B cell (primary cell): ENCODE measurements around the gene SFT2D1. TPM values are rescaled to one million over a fixed set of nuclear protein-coding genes. Genes with fewer than 3 reads are reported as not detected.
A peak's percentile ranks its signal among the peaks of the same experiment; 100 is the strongest.

Experiments
- ATAC-seq: fragments of 200-7000 bp; cut with Tn5 transposase; one replicate; pipeline ENCODE4 v1.10.0; 2021; ENCODE audit warnings: low read depth, mild to moderate bottlenecking, moderate number of reproducible peaks, moderate library complexity
- CTCF ChIA-PET: fragments of 350-600 bp; sonication (Branson Sonifier 250); formaldehyde crosslinking; loops from one replicate; lab custom pipeline; 2021; ENCODE audit warnings: antibody characterized with exemption, inconsistent platforms; lab: Charles Lee
- POLR2A ChIA-PET: fragments of 350-600 bp; sonication (Branson Sonifier 250); formaldehyde crosslinking; loops from one replicate; lab custom pipeline; 2021; ENCODE audit warnings: antibody characterized with exemption; lab: Charles Lee
- DNase-seq: peaks from one replicate; pipeline ENCODE4 v3.0.0; 2013
- H2AFZ ChIP-seq: 2 replicates; pipeline ENCODE4 v1.6.1; 2012; ENCODE audit warnings: mild to moderate bottlenecking, low read depth, low read length; ENCODE audit not compliant: insufficient read depth, poor library complexity, severe bottlenecking
- H3K27ac ChIP-seq, 2 donors: 1 replicate in 1 of 2; 2 replicates in 1 of 2; pipeline ENCODE4 v1.5.1; 2012 to 2013; ENCODE audit warnings: low read length in 2 of 2, mild to moderate bottlenecking in 2 of 2, moderate library complexity in 1 of 2
- H3K27me3 ChIP-seq, 4 experiments: fragments of 200-600 bp in 1 of 4; sonication (generic) in 1 of 4; replicated peaks in 1 of 4; 1 replicate in 2 of 4; 2 replicates in 2 of 4; pipeline versions ENCODE4 v1.6.1 to v1.7.0; 2013 to 2016; ENCODE audit warnings: low read length in 3 of 4, mild to moderate bottlenecking in 2 of 4, mixed read lengths in 1 of 4, moderate library complexity in 1 of 4; ENCODE audit not compliant: insufficient read depth in 4 of 4, control insufficient read depth in 3 of 4; ENCODE audit errors: control extremely low read depth in 1 of 4
- H3K36me3 ChIP-seq, 2 experiments: replicated peaks in 1 of 2; 1 replicate in 1 of 2; 2 replicates in 1 of 2; pipeline versions ENCODE4 v1.6.1 to v1.7.1; 2013; ENCODE audit warnings: low read length in 1 of 2; ENCODE audit not compliant: insufficient read depth in 2 of 2, control insufficient read depth in 1 of 2; ENCODE audit errors: control extremely low read depth in 1 of 2, extremely low read depth in 1 of 2
- H3K4me1 ChIP-seq, 2 donors: fragments of 200-600 bp in 1 of 2; sonication (generic) in 1 of 2; 1 replicate in 1 of 2; 2 replicates in 1 of 2; pipeline versions ENCODE4 v1.5.1 to v1.6.1; 2013 to 2017; ENCODE audit warnings: low read length in 2 of 2; ENCODE audit not compliant: control insufficient read depth in 2 of 2, insufficient read depth in 2 of 2
- H3K4me2 ChIP-seq: replicated peaks from 2 replicates; pipeline ENCODE3; 2012; ENCODE audit warnings: mild to moderate bottlenecking, low read depth, low read length; ENCODE audit not compliant: poor library complexity, severe bottlenecking
- H3K4me3 ChIP-seq, 5 experiments: fragments of 200-600 bp in 1 of 5; sonication (generic) in 1 of 5; 1 replicate in 3 of 5; 2 replicates in 2 of 5; pipeline versions ENCODE4 v1.5.1 to v1.7.0; 2011 to 2016; ENCODE audit warnings: low read length in 4 of 5, mild to moderate bottlenecking in 4 of 5, low read depth in 2 of 5, control low read depth in 1 of 5, moderate library complexity in 1 of 5; ENCODE audit not compliant: insufficient read depth in 1 of 5; ENCODE audit errors: control extremely low read depth in 1 of 5, extremely low read depth in 1 of 5
- H3K79me2 ChIP-seq: fragments of 200-600 bp; sonication (generic); one replicate; pipeline ENCODE4 v1.6.0; 2016; ENCODE audit warnings: low read length; ENCODE audit not compliant: control insufficient read depth, insufficient read depth
- H3K9ac ChIP-seq: fragments of 200-600 bp; sonication (generic); 2 replicates; pipeline ENCODE4 v1.6.1; 2017; ENCODE audit warnings: mild to moderate bottlenecking, low read length, moderate library complexity
- H3K9me3 ChIP-seq, 3 donors: one replicate each; pipeline versions ENCODE4 v1.6.1 to v1.7.1; 2013; ENCODE audit warnings: low read length in 2 of 3; ENCODE audit not compliant: control insufficient read depth in 2 of 3, insufficient read depth in 1 of 3; ENCODE audit errors: control extremely low read depth in 1 of 3
- H4K20me1 ChIP-seq: 2 replicates; pipeline ENCODE4 v1.6.0; 2012; ENCODE audit warnings: mild to moderate bottlenecking, low read length; ENCODE audit not compliant: insufficient read depth, control insufficient read depth, poor library complexity, severe bottlenecking
- H3K27ac Mint-ChIP-seq: one replicate; pipeline ENCODE4 v1.8.0; 2021; ENCODE audit warnings: mixed read lengths
- H3K27me3 Mint-ChIP-seq: one replicate; pipeline ENCODE4 v1.8.0; 2021; ENCODE audit warnings: mixed read lengths
- H3K4me1 Mint-ChIP-seq: one replicate; pipeline ENCODE4 v1.8.0; 2021; ENCODE audit warnings: mixed read lengths
- H3K4me3 Mint-ChIP-seq: one replicate; pipeline ENCODE4 v1.8.0; 2021; ENCODE audit warnings: mixed read lengths
- H3K9me3 Mint-ChIP-seq: one replicate; pipeline ENCODE4 v1.8.0; 2022; ENCODE audit warnings: mixed read lengths; ENCODE audit not compliant: insufficient read depth
- CTCF ChIP-seq: fragments of 200-600 bp; IDR thresholded peaks from one replicate; pipeline ENCODE4 v1.8.0; 2022; ENCODE audit warnings: antibody characterized with exemption, mild to moderate bottlenecking
- EZH2 ChIP-seq: IDR thresholded peaks from 2 replicates; pipeline ENCODE4 v1.6.1; 2012; ENCODE audit warnings: borderline replicate concordance, low read depth, mild to moderate bottlenecking, moderate library complexity, low read length; ENCODE audit not compliant: insufficient read depth, poor library complexity, severe bottlenecking
- whole genome bisulfite sequencing: methylation state at CpG from one replicate; pipeline ENCODE4 v1.1.5; 2013; ENCODE audit warnings: missing lambda C conversion rate; ENCODE audit not compliant: insufficient coverage; 5-methylcytosine and 5-hydroxymethylcytosine counted together
- intact Hi-C: fragments of 100-400 bp; cut with micrococcal nuclease; formaldehyde crosslinking; loops from one replicate; pipeline ENCODE4 v1.10.0; 2022
- polyA plus RNA-seq: library from polyadenylated mRNA; depleted of rRNA; stranded (reverse); fragments of >200 nt; gene quantifications from 2 replicates; pipeline ENCODE4 v1.2.3, GENCODE V29; 2012
- total RNA-seq, 2 donors: library from RNA; stranded (reverse); fragments of 120-200 nt in 1 of 2; gene quantifications; 1 replicate in 1 of 2; 2 replicates in 1 of 2; pipeline versions ENCODE4 v1.2.3 to v1.2.4, GENCODE V29; 2013 to 2022

SFT2D1 gene
- total and polyA plus RNA-seq, 2 donors (not counting 1 experiment from before 2014, with no cell fraction given), result 38.2 to 59.0 TPM

GRCh38 chr6:166313255-166314070 lies 28.9 kb downstream of the SFT2D1 start:
- no peak overlapping the region for H3K27ac Mint-ChIP-seq
- H3K9ac ChIP-seq, result no peak overlapping the region
- CTCF ChIA-PET, result interaction anchor here (0.6 to 15.9 kb wide), 31 partner anchors 9 to 662 kb away, joined by 3 to 266 read pairs (median 5); no protein-coding TSS in a partner anchor
- ATAC-seq (peak; percentile 88), DNase-seq (peak; percentile 76)
- peaks cover 3 to 4% of the 10 kb centered on the region in 2 donors for H3K4me1 ChIP-seq
- H3K4me1 Mint-ChIP-seq, result peaks cover 4% of the 10 kb centered on the region
- H3K4me2 ChIP-seq, result no peak overlapping the region
- POLR2A ChIA-PET, result interaction anchor here (0.9 to 1.0 kb wide), 2 partner anchors 68 to 87 kb away, joined by 3 to 4 read pairs; no protein-coding TSS in a partner anchor
- no peak overlapping the region for H3K27ac ChIP-seq
- H3K9me3 ChIP-seq, result no peaks in the 10 kb centered on the region
- H3K27me3 Mint-ChIP-seq, result peaks cover 16% of the 10 kb centered on the region
- H4K20me1 ChIP-seq, result no peaks in the 10 kb centered on the region
- H3K9me3 Mint-ChIP-seq, result no peaks in the 10 kb centered on the region
- H3K36me3 ChIP-seq, result no peaks in the 10 kb centered on the region
- intact Hi-C loops, result loop anchor here (1.0 to 2.0 kb wide), 4 partner anchors 29 to 88 kb away; partner anchors contain the start of genes MPC1 and SFT2D1
- no peak overlapping the region for H3K4me3 ChIP-seq
- H2AFZ ChIP-seq, result no peak overlapping the region
- WGBS, result 67% methylated on average over 13 of the region's 18 CpGs
- no peak for TF ChIP-seq EZH2
- TF ChIP-seq CTCF, result peak; percentile 84
- no peaks in the 10 kb centered on the region for H3K79me2 ChIP-seq
- peaks cover 0 to 19% (median 7%) of the 10 kb centered on the region in 4 experiments for H3K27me3 ChIP-seq
- H3K4me3 Mint-ChIP-seq, result no peak overlapping the region
